ENCODE results near the gene ARL10.

ARL10 gene

GRCh38 chr5:176365351-176366231, at the start of gene ARL10:
Gene ARL10 (plus strand): TSS chr5:176365487. CDS start chr5:176365564, 77 bp downstream.
- peak; percentile 55 for DNase-seq

GRCh38 chr5:176317534-176318374, 47.5 kb upstream of the ARL10 start:
- DNase-seq: no peak

- DNase-seq: no peak
Observed at GRCh38 chr5:176319827-176320554, 45.3 kb upstream of the ARL10 start.

- no peak for DNase-seq
Observed at GRCh38 chr5:176320577-176320976, 44.7 kb upstream of the ARL10 start.

- DNase-seq: no peak
Observed at GRCh38 chr5:176334031-176334770, 31.1 kb upstream of the ARL10 start.

- no peak for DNase-seq
Observed at GRCh38 chr5:176337913-176338312, 27.4 kb upstream of the ARL10 start.

GRCh38 chr5:176339304-176339703, 26.0 kb upstream of the ARL10 start:
- DNase-seq: no peak

- DNase-seq: no peak
Observed at GRCh38 chr5:176341325-176342157, 23.7 kb upstream of the ARL10 start.

- DNase-seq: no peak
Observed at GRCh38 chr5:176342158-176342483, 23.2 kb upstream of the ARL10 start.

- no peak for DNase-seq
Observed at GRCh38 chr5:176342766-176343458, 22.4 kb upstream of the ARL10 start.

- no peak for DNase-seq
Observed at GRCh38 chr5:176350416-176350815, 14.9 kb upstream of the ARL10 start.

GRCh38 chr5:176352116-176352878, 13.0 kb upstream of the ARL10 start:
- DNase-seq: no peak

- DNase-seq: no peak
Observed at GRCh38 chr5:176353533-176353932, 11.8 kb upstream of the ARL10 start.

- DNase-seq: no peak
Observed at GRCh38 chr5:176355400-176356178, 9.7 kb upstream of the ARL10 start.

GRCh38 chr5:176356179-176356566, 9.1 kb upstream of the ARL10 start:
- no peak for DNase-seq

GRCh38 chr5:176359658-176360057, 5.6 kb upstream of the ARL10 start:
- no peak for DNase-seq

GRCh38 chr5:176360894-176361436, 4.3 kb upstream of the ARL10 start:
- DNase-seq: peak; percentile 24

GRCh38 chr5:176361437-176362232, 3.7 kb upstream of the ARL10 start, which contains the start of gene KIAA1191:
Gene KIAA1191 (minus strand): TSS chr5:176361764. CDS start chr5:176359508, 2,256 bp downstream.
- DNase-seq: peak; percentile 79
